IMR-90 (cell line): ENCODE measurements around the gene YJU2. TPM values are rescaled to one million over a fixed set of nuclear protein-coding genes. Genes with fewer than 3 reads are reported as not detected.

Experiments
- ATAC-seq: fragments of 200-7000 bp; cut with Tn5 transposase; 2 replicates; pipeline ENCODE4 v1.9.1; 2020; ENCODE audit warnings: low read depth, mild to moderate bottlenecking, moderate library complexity
- BruUV-seq: library from RNA; stranded (reverse); fragments of 400-500 nt; replicated peaks from 2 replicates; lab custom pipeline; 2021; lab: Mats Ljungman, UMichigan
- CTCF ChIA-PET: fragments of 300-600 bp; formaldehyde crosslinking; extraction: SDS; loops from one replicate; lab custom pipeline; 2021; ENCODE audit warnings: antibody characterized with exemption; lab: Yijun Ruan, JAX
- POLR2A ChIA-PET: fragments of 300-600 bp; sonication (Branson Sonifier 250); formaldehyde crosslinking; loops from one replicate; lab custom pipeline; 2022; ENCODE audit warnings: antibody characterized with exemption; ENCODE audit not compliant: unreplicated experiment; lab: Charles Lee
- DNase-seq: peaks from one replicate; pipeline ENCODE4 v3.0.0; 2013
- H2AFZ ChIP-seq: replicated peaks from 2 replicates; pipeline ENCODE3; 2013; ENCODE audit warnings: low read length, mild to moderate bottlenecking; ENCODE audit not compliant: poor library complexity
- H2AK5ac ChIP-seq: 2 replicates; pipeline ENCODE4 v1.6.1; 2013; ENCODE audit warnings: low read depth, low read length, inconsistent platforms
- H2AK9ac ChIP-seq: replicated peaks from 2 replicates; pipeline ENCODE3; 2013; ENCODE audit warnings: mild to moderate bottlenecking, low read depth, low read length, moderate library complexity; ENCODE audit not compliant: poor library complexity
- H2BK120ac ChIP-seq: 2 replicates; pipeline ENCODE4 v1.6.1; 2013; ENCODE audit warnings: low read depth, low read length, inconsistent platforms
- H2BK15ac ChIP-seq: 3 replicates; pipeline ENCODE4 v1.6.1; 2013; ENCODE audit warnings: low read depth, low read length, inconsistent platforms
- H2BK20ac ChIP-seq: 2 replicates; pipeline ENCODE4 v1.6.1; 2013; ENCODE audit warnings: low read depth, mild to moderate bottlenecking, inconsistent platforms, low read length, moderate library complexity
- H2BK5ac ChIP-seq: 2 replicates; pipeline ENCODE4 v1.6.1; 2013; ENCODE audit warnings: mild to moderate bottlenecking, low read depth, low read length, inconsistent platforms; ENCODE audit not compliant: poor library complexity, severe bottlenecking
- H3K14ac ChIP-seq: replicated peaks from 2 replicates; pipeline ENCODE4 v1.6.1; 2013; ENCODE audit warnings: low read depth, low read length, inconsistent platforms
- H3K18ac ChIP-seq: 2 replicates; pipeline ENCODE4 v1.6.1; 2013; ENCODE audit warnings: low read depth, low read length, control low read depth
- H3K23ac ChIP-seq: 2 replicates; pipeline ENCODE4 v1.6.1; 2013; ENCODE audit warnings: low read depth, low read length, inconsistent platforms
- H3K27ac ChIP-seq: 2 replicates; pipeline ENCODE4 v1.5.1; 2013; ENCODE audit warnings: mild to moderate bottlenecking, control low read depth, low read length; ENCODE audit not compliant: insufficient read depth
- H3K27me3 ChIP-seq: 2 replicates; pipeline ENCODE4 v1.6.1; 2013; ENCODE audit warnings: low read length; ENCODE audit not compliant: control insufficient read depth, insufficient read depth
- H3K36me3 ChIP-seq: 2 replicates; pipeline ENCODE4 v1.6.1; 2013; ENCODE audit warnings: low read length, mixed read lengths; ENCODE audit not compliant: control insufficient read depth, insufficient read depth
- H3K4ac ChIP-seq: 2 replicates; pipeline ENCODE4 v1.6.1; 2013; ENCODE audit warnings: low read depth, low read length, inconsistent platforms
- H3K4me1 ChIP-seq: 2 replicates; pipeline ENCODE4 v1.6.1; 2013; ENCODE audit warnings: low read length, mixed read lengths; ENCODE audit not compliant: control insufficient read depth, insufficient read depth
- H3K4me2 ChIP-seq: 2 replicates; pipeline ENCODE4 v1.6.1; 2013; ENCODE audit warnings: low read depth, mild to moderate bottlenecking, control low read depth, low read length, moderate library complexity
- H3K4me3 ChIP-seq: 2 replicates; pipeline ENCODE4 v1.5.1; 2013; ENCODE audit warnings: low read depth, mild to moderate bottlenecking, control low read depth, low read length, moderate library complexity; ENCODE audit not compliant: insufficient read depth
- H3K56ac ChIP-seq: 2 replicates; pipeline ENCODE4 v1.6.1; 2013; ENCODE audit warnings: low read length, inconsistent platforms; ENCODE audit not compliant: insufficient read depth; ENCODE audit errors: extremely low read depth
- H3K79me1 ChIP-seq, 2 experiments: 2 replicates each; pipeline ENCODE4 v1.6.1; 2013; ENCODE audit warnings: low read length in 2 of 2, inconsistent platforms in 1 of 2, low read depth in 1 of 2
- H3K9ac ChIP-seq: 2 replicates; pipeline ENCODE4 v1.6.1; 2013; ENCODE audit warnings: low read depth, low read length, control low read depth
- H3K9me1 ChIP-seq: 2 replicates; pipeline ENCODE4 v1.6.1; 2013; ENCODE audit warnings: low read length, inconsistent platforms; ENCODE audit not compliant: insufficient read depth
- H3K9me3 ChIP-seq: 2 replicates; pipeline ENCODE4 v1.6.1; 2013; ENCODE audit warnings: low read length; ENCODE audit not compliant: control insufficient read depth, insufficient read depth
- H4K20me1 ChIP-seq: 2 replicates; pipeline ENCODE4 v1.6.1; 2013; ENCODE audit warnings: low read length, inconsistent platforms; ENCODE audit not compliant: insufficient read depth
- H4K5ac ChIP-seq: 2 replicates; pipeline ENCODE4 v1.6.1; 2013; ENCODE audit warnings: mild to moderate bottlenecking, low read depth, low read length, control low read depth
- H4K8ac ChIP-seq, 2 experiments: 2 replicates each; pipeline ENCODE4 v1.6.1; 2013; ENCODE audit warnings: low read depth in 2 of 2, low read length in 2 of 2, control low read depth in 1 of 2, inconsistent platforms in 1 of 2
- H4K91ac ChIP-seq: 2 replicates; pipeline ENCODE4 v1.6.1; 2013; ENCODE audit warnings: low read depth, low read length, inconsistent platforms; ENCODE audit not compliant: insufficient read depth
- BHLHE40 ChIP-seq: fragments of 150-350 bp; IDR thresholded peaks from 2 replicates; pipeline ENCODE4 v1.6.1; 2016; ENCODE audit warnings: mild to moderate bottlenecking, low read depth, low read length
- CEBPB ChIP-seq: IDR thresholded peaks from 2 replicates; pipeline ENCODE4 v1.6.1; 2012; ENCODE audit warnings: low read depth, low read length, improper control_type of control experiment
- CHD1 ChIP-seq: IDR thresholded peaks from 2 replicates; pipeline ENCODE4 v1.6.1; 2012; ENCODE audit warnings: low read depth, low read length, improper control_type of control experiment
- CTCF ChIP-seq: conservative IDR thresholded peaks from 2 replicates; pipeline ENCODE4 v1.5.1; 2012; ENCODE audit warnings: mild to moderate bottlenecking, low read depth, low read length, improper control_type of control experiment
- ELK1 ChIP-seq: fragments of 150-350 bp; IDR thresholded peaks from 2 replicates; pipeline ENCODE4 v1.6.1; 2016; ENCODE audit warnings: low read depth, mild to moderate bottlenecking, low read length, moderate library complexity, borderline replicate concordance
- MAFK ChIP-seq: IDR thresholded peaks from 2 replicates; pipeline ENCODE4 v1.6.1; 2012; ENCODE audit warnings: low read depth, low read length, improper control_type of control experiment
- MAZ ChIP-seq: IDR thresholded peaks from 2 replicates; pipeline ENCODE4 v1.6.1; 2012; ENCODE audit warnings: low read depth, mild to moderate bottlenecking, low read length, improper control_type of control experiment, moderate library complexity, borderline replicate concordance
- NFE2L2 ChIP-seq: fragments of 150-350 bp; IDR thresholded peaks from 2 replicates; pipeline ENCODE4 v1.6.1; 2016; ENCODE audit warnings: low read depth, mild to moderate bottlenecking, low read length
- POLR2A ChIP-seq: IDR thresholded peaks from 2 replicates; pipeline ENCODE4 v1.6.1; 2012; ENCODE audit warnings: mild to moderate bottlenecking, low read depth, low read length
- RAD21 ChIP-seq: IDR thresholded peaks from 2 replicates; pipeline ENCODE4 v1.6.1; 2012; ENCODE audit warnings: low read length, improper control_type of control experiment
- RCOR1 ChIP-seq: IDR thresholded peaks from 2 replicates; pipeline ENCODE4 v1.6.1; 2012; ENCODE audit warnings: mild to moderate bottlenecking, low read length, improper control_type of control experiment; ENCODE audit not compliant: insufficient replicate concordance
- RFX5 ChIP-seq: IDR thresholded peaks from 2 replicates; pipeline ENCODE4 v1.8.0; 2012; ENCODE audit warnings: low read depth, mild to moderate bottlenecking, low read length, moderate library complexity
- SMC3 ChIP-seq: fragments of 150-350 bp; IDR thresholded peaks from 2 replicates; pipeline ENCODE4 v1.6.1; 2016; ENCODE audit warnings: low read depth, mild to moderate bottlenecking, antibody characterized with exemption, low read length, moderate library complexity
- USF2 ChIP-seq: fragments of 150-350 bp; IDR thresholded peaks from 2 replicates; pipeline ENCODE4 v1.6.1; 2017; ENCODE audit warnings: mild to moderate bottlenecking, antibody characterized with exemption, low read length, low read depth
- WGBS, 2 experiments: methylation state at CpG; one replicate each; pipeline versions ENCODE4 v1.1.5 to v1.1.7; 2013; ENCODE audit warnings: missing lambda C conversion rate in 2 of 2; ENCODE audit not compliant: insufficient read length in 1 of 2; ENCODE audit errors: extremely low coverage in 2 of 2; 5-methylcytosine and 5-hydroxymethylcytosine counted together
- dilution Hi-C: fragments of 300-500 bp; cut with HindIII; formaldehyde crosslinking; loops from one replicate; pipeline ENCODE4 v1.14.3; 2018; ENCODE audit warnings: low sequenced_read_pairs; ENCODE audit not compliant: unreplicated experiment
- in situ Hi-C: fragments of 300-500 bp; cut with MboI; formaldehyde crosslinking; loops from 3 replicates; pipeline ENCODE4 v1.14.3; 2019; ENCODE audit warnings: low sequenced_read_pairs, inconsistent platforms, mixed read lengths
- intact Hi-C: fragments of 100-400 bp; cut with micrococcal nuclease; formaldehyde crosslinking; loops from 2 replicates; pipeline ENCODE4 v1.10.0; 2022
- polyA plus RNA-seq, 3 experiments: library from polyadenylated mRNA; depleted of rRNA; stranded (reverse); fragments of >200 nt; gene quantifications; 2 replicates each; pipeline ENCODE4 v1.2.3, GENCODE V29; 2012; ENCODE audit warnings: low replicate concordance in 1 of 3
- total RNA-seq: library from RNA; depleted of rRNA; stranded (reverse); fragments of >200 nt; gene quantifications from 2 replicates; pipeline ENCODE4 v1.2.3, GENCODE V29; 2012

The YJU2 gene
- total and polyA plus RNA-seq, 2 of the 4 experiments (the other 2 are of a cell fraction): 15.6 to 18.9 TPM

GRCh38 chr19:4224470-4224869 lies 22.4 kb upstream of the YJU2 start:
- no peak overlapping the region for H3K27ac ChIP-seq
- H3K4me3 ChIP-seq: no peak overlapping the region
- no peaks in the 10 kb centered on the region; the same call in 1 of the 2 replicates for H3K9me1 ChIP-seq
- in situ Hi-C loops (no loop called here), dilution Hi-C loops (no loop called here), intact Hi-C loops (no loop called here)
- no peak overlapping the region for H4K91ac ChIP-seq
- no peak overlapping the region for H3K18ac ChIP-seq
- ATAC-seq (no peak), DNase-seq (no peak)
- no peak overlapping the region for H4K8ac ChIP-seq
- H3K4me2 ChIP-seq: no peak overlapping the region
- peaks cover 6% of the 10 kb centered on the region for H3K27me3 ChIP-seq
- no peak overlapping the region for H2BK120ac ChIP-seq
- H3K23ac ChIP-seq: no peak overlapping the region
- H2AK9ac ChIP-seq: no peak overlapping the region
- no peak overlapping the region for H3K9ac ChIP-seq
- no peaks in the 10 kb centered on the region for H3K9me3 ChIP-seq
- no TSS peak for BruUV-seq
- H2BK5ac ChIP-seq: no peak overlapping the region
- no peak overlapping the region for H2BK15ac ChIP-seq
- H3K79me1 ChIP-seq: no peaks in the 10 kb centered on the region
- no peak overlapping the region for H2AK5ac ChIP-seq
- H2BK20ac ChIP-seq: no peak overlapping the region
- H4K5ac ChIP-seq: no peak overlapping the region
- TF ChIP-seq BHLHE40 (no peak), CHD1 (no peak), USF2 (no peak), POLR2A (no peak), SMC3 (no peak), RCOR1 (no peak), CEBPB (no peak), MAFK (no peak), NFE2L2 (no peak), RAD21 (no peak), RFX5 (no peak), CTCF (no peak), ELK1 (no peak), MAZ (no peak)
- CTCF ChIA-PET: no interaction called here
- H3K36me3 ChIP-seq: no peaks in the 10 kb centered on the region
- POLR2A ChIA-PET: no interaction called here
- H3K4me1 ChIP-seq: peaks cover 8% of the 10 kb centered on the region; the same call in 1 of the 2 replicates
- H2AFZ ChIP-seq: peak overlapping the region; percentile 32
- no peak overlapping the region for H3K4ac ChIP-seq
- 45% methylated on average over 4 of the region's 15 CpGs; no CpG with 5 or more reads in 1 of the 2 experiments for WGBS, 2 experiments
- no peak overlapping the region for H3K56ac ChIP-seq
- H3K14ac ChIP-seq: no peak overlapping the region
- no peaks in the 10 kb centered on the region for H4K20me1 ChIP-seq
